Measurements from ENCODE around the gene POLR2C. TPM values are rescaled to one million over a fixed set of nuclear protein-coding genes. Genes with fewer than 3 reads are reported as not detected.

The POLR2C gene
- total RNA-seq, 1 donor from 2014 or later: 58.0 TPM

DNA sequence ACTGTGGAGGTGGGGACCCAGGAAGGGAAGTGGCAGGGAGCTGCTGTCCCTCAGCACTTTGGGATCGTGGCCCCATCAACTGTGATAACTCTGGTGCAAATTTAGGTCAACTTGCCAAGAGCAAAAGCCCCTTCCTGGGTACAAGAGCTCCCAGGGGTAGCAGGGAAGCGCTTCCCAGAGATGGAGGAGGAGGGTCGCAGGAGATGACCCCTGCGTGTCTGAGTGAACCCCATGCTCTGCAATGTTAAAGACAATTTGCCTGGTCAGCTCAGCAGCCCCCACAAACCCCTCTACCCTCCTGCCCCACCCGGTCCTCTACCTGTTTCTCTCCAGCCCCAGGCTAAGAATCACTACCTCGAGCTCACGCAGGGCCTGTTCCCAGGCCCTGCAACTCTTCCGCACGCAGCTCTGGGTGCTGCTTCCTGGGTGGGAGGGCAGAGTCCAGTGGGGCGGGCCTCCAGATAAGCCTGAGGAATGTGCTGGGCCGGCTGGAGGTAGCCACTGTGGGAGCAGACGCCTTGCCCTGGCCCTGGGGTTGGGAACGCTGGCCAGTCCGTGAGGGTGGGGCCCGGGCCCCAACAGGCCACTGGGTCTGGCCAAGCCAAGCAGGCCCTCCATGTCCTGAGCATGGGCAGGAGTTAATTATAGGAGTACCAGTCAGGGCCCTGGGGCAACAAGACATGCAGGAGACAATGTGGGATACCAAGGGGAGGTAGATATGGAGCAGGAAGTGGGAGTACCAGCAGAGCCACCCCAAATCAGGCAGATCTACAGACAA, 17.7 kb downstream of the POLR2C start:
- Histone ChIP-seq H3K27ac (ENCODE audit: low read depth, low read length) (no peak overlapping the region), H3K9me3 (ENCODE audit: insufficient read depth, low read depth, low read length) (no peaks in the 10 kb centered on the region), H3K4me1 (ENCODE audit: insufficient read depth, low read length) (peaks cover 20% of the 10 kb centered on the region), H3K27me3 (ENCODE audit: insufficient read depth, low read length) (no peaks in the 10 kb centered on the region), H3K4me3 (ENCODE audit: insufficient read depth, low read depth, low read length) (peak overlapping the region; percentile 68), H3K9ac (ENCODE audit: low read length) (peak overlapping the region; percentile 72), H4K20me1 (ENCODE audit: insufficient read depth, low read length) (peaks cover 31% of the 10 kb centered on the region), H3K4me2 (ENCODE audit: low read length) (peak overlapping the region; percentile 94), H2AFZ (ENCODE audit: low read depth, low read length) (peak overlapping the region; percentile 53), H3K36me3 (ENCODE audit: insufficient read depth, low read length) (no peaks in the 10 kb centered on the region), H3K79me2 (ENCODE audit: insufficient read depth, low read length) (no peaks in the 10 kb centered on the region)
- Mint-ChIP-seq H3K4me3 (ENCODE audit: unreplicated experiment) (peak overlapping the region; percentile 81), H3K27me3 (ENCODE audit: low read depth, unreplicated experiment) (no peaks in the 10 kb centered on the region), H3K4me1 (ENCODE audit: low read depth, unreplicated experiment) (peaks cover 9% of the 10 kb centered on the region), H3K36me3 (ENCODE audit: low read depth, unreplicated experiment) (peaks cover 2% of the 10 kb centered on the region), H3K27ac (ENCODE audit: unreplicated experiment) (no peak overlapping the region), H3K9me3 (ENCODE audit: unreplicated experiment) (no peaks in the 10 kb centered on the region)
- FAIRE-seq: no peak
- peak; percentile 44 for DNase-seq (ENCODE audit: low read depth)
- TF ChIP-seq EZH2 (IDR thresholded peaks at IDR 0.05; ENCODE audit: insufficient read depth, low read length): no peak
- TF ChIP-seq, protein P1, sequence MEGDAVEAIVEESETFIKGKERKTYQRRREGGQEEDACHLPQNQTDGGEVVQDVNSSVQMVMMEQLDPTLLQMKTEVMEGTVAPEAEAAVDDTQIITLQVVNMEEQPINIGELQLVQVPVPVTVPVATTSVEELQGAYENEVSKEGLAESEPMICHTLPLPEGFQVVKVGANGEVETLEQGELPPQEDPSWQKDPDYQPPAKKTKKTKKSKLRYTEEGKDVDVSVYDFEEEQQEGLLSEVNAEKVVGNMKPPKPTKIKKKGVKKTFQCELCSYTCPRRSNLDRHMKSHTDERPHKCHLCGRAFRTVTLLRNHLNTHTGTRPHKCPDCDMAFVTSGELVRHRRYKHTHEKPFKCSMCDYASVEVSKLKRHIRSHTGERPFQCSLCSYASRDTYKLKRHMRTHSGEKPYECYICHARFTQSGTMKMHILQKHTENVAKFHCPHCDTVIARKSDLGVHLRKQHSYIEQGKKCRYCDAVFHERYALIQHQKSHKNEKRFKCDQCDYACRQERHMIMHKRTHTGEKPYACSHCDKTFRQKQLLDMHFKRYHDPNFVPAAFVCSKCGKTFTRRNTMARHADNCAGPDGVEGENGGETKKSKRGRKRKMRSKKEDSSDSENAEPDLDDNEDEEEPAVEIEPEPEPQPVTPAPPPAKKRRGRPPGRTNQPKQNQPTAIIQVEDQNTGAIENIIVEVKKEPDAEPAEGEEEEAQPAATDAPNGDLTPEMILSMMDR (IDR thresholded peaks at IDR 0.05; ENCODE audit: insufficient read depth, low read depth, low read length): no peak

GRCh38 chr16:57480754-57481230, 18.3 kb downstream of the POLR2C start:
- Mint-ChIP-seq H3K36me3 (ENCODE audit: low read depth, unreplicated experiment) (peaks cover 2% of the 10 kb centered on the region), H3K4me1 (ENCODE audit: low read depth, unreplicated experiment) (peaks cover 9% of the 10 kb centered on the region), H3K4me3 (ENCODE audit: unreplicated experiment) (no peak overlapping the region), H3K27ac (ENCODE audit: unreplicated experiment) (no peak overlapping the region), H3K27me3 (ENCODE audit: low read depth, unreplicated experiment) (no peaks in the 10 kb centered on the region), H3K9me3 (ENCODE audit: unreplicated experiment) (no peaks in the 10 kb centered on the region)
- DNase-seq (ENCODE audit: low read depth) (no peak), FAIRE-seq (no peak)
- no peak for TF ChIP-seq EZH2 (IDR thresholded peaks at IDR 0.05; ENCODE audit: insufficient read depth, low read length)
- TF ChIP-seq, protein P1 (IDR thresholded peaks at IDR 0.05; ENCODE audit: insufficient read depth, low read depth, low read length): no peak
- H3K79me2 ChIP-seq (ENCODE audit: insufficient read depth, low read length): no peaks in the 10 kb centered on the region
- H3K27ac ChIP-seq (ENCODE audit: low read depth, low read length): no peak overlapping the region
- H3K4me1 ChIP-seq (ENCODE audit: insufficient read depth, low read length): peaks cover 20% of the 10 kb centered on the region
- no peaks in the 10 kb centered on the region for H3K27me3 ChIP-seq (ENCODE audit: insufficient read depth, low read length)
- H2AFZ ChIP-seq (ENCODE audit: low read depth, low read length): no peak overlapping the region
- H3K4me2 ChIP-seq (ENCODE audit: low read length): no peak overlapping the region
- H3K9me3 ChIP-seq (ENCODE audit: insufficient read depth, low read depth, low read length): no peaks in the 10 kb centered on the region
- H3K36me3 ChIP-seq (ENCODE audit: insufficient read depth, low read length): no peaks in the 10 kb centered on the region
- H4K20me1 ChIP-seq (ENCODE audit: insufficient read depth, low read length): peaks cover 31% of the 10 kb centered on the region
- H3K4me3 ChIP-seq (ENCODE audit: insufficient read depth, low read depth, low read length): no peak overlapping the region
- H3K9ac ChIP-seq (ENCODE audit: low read length): no peak overlapping the region

GRCh38 chr16:57481421-57481820, 18.9 kb downstream of the POLR2C start:
- Histone ChIP-seq H2AFZ (ENCODE audit: low read depth, low read length) (no peak overlapping the region), H3K27ac (ENCODE audit: low read depth, low read length) (no peak overlapping the region), H3K4me3 (ENCODE audit: insufficient read depth, low read depth, low read length) (no peak overlapping the region), H3K27me3 (ENCODE audit: insufficient read depth, low read length) (no peaks in the 10 kb centered on the region), H3K4me1 (ENCODE audit: insufficient read depth, low read length) (peaks cover 20% of the 10 kb centered on the region), H4K20me1 (ENCODE audit: insufficient read depth, low read length) (peaks cover 26% of the 10 kb centered on the region), H3K9ac (ENCODE audit: low read length) (no peak overlapping the region), H3K4me2 (ENCODE audit: low read length) (no peak overlapping the region), H3K79me2 (ENCODE audit: insufficient read depth, low read length) (no peaks in the 10 kb centered on the region), H3K9me3 (ENCODE audit: insufficient read depth, low read depth, low read length) (no peaks in the 10 kb centered on the region), H3K36me3 (ENCODE audit: insufficient read depth, low read length) (no peaks in the 10 kb centered on the region)
- Mint-ChIP-seq H3K4me1 (ENCODE audit: low read depth, unreplicated experiment) (peaks cover 9% of the 10 kb centered on the region), H3K27me3 (ENCODE audit: low read depth, unreplicated experiment) (no peaks in the 10 kb centered on the region), H3K36me3 (ENCODE audit: low read depth, unreplicated experiment) (peaks cover 2% of the 10 kb centered on the region), H3K9me3 (ENCODE audit: unreplicated experiment) (no peaks in the 10 kb centered on the region), H3K4me3 (ENCODE audit: unreplicated experiment) (no peak overlapping the region), H3K27ac (ENCODE audit: unreplicated experiment) (no peak overlapping the region)
- DNase-seq (ENCODE audit: low read depth) (no peak), FAIRE-seq (no peak)
- TF ChIP-seq EZH2 (IDR thresholded peaks at IDR 0.05; ENCODE audit: insufficient read depth, low read length): no peak
